Skeletal muscle tissue (tissue), 5 donors: ENCODE data around the gene CMYA5. TPM values are rescaled to one million over a fixed set of nuclear protein-coding genes. Genes with fewer than 3 reads are reported as not detected.

ENCODE experiments used
- H3K27ac ChIP-seq: one replicate; pipeline ENCODE4 v1.7.0; 2013; ENCODE audit warnings: mild to moderate bottlenecking, low read depth, low read length, inconsistent platforms
- H3K27me3 ChIP-seq, 3 donors: one replicate each; pipeline ENCODE4 v1.7.0; 2013; ENCODE audit warnings: low read length in 3 of 3; ENCODE audit not compliant: control insufficient read depth in 3 of 3, insufficient read depth in 3 of 3
- H3K36me3 ChIP-seq, 3 donors: one replicate each; pipeline ENCODE4 v1.7.0; 2013; ENCODE audit warnings: low read length in 3 of 3; ENCODE audit not compliant: control insufficient read depth in 3 of 3, insufficient read depth in 3 of 3
- H3K4me1 ChIP-seq, 3 donors: one replicate each; pipeline ENCODE4 v1.7.0; 2013; ENCODE audit warnings: low read length in 3 of 3, mild to moderate bottlenecking in 3 of 3; ENCODE audit not compliant: control insufficient read depth in 3 of 3, insufficient read depth in 3 of 3
- H3K4me3 ChIP-seq, 3 donors: one replicate each; pipeline ENCODE4 v1.7.0; 2013; ENCODE audit warnings: low read length in 3 of 3
- H3K9ac ChIP-seq, 3 donors: one replicate each; pipeline ENCODE4 v1.7.0; 2013; ENCODE audit warnings: low read length in 3 of 3, mild to moderate bottlenecking in 3 of 3, moderate library complexity in 2 of 3, low read depth in 1 of 3
- H3K9me3 ChIP-seq, 3 donors: one replicate each; pipeline ENCODE4 v1.7.0; 2013; ENCODE audit warnings: low read length in 3 of 3; ENCODE audit not compliant: control insufficient read depth in 3 of 3
- small RNA-seq: library from RNA; depleted of rRNA; stranded (forward); fragments of <200 nt; gene quantifications from one replicate; pipeline ENCODE3, GENCODE V24; 2014
- total RNA-seq: library from RNA; depleted of rRNA; stranded (reverse); fragments of >200 nt; gene quantifications from one replicate; pipeline ENCODE4 v1.2.3, GENCODE V29; 2014
- donor health status: Osteomylitis.

The CMYA5 gene
- total RNA-seq, 1 donor from 2014 or later = 93.9 TPM

DNA sequence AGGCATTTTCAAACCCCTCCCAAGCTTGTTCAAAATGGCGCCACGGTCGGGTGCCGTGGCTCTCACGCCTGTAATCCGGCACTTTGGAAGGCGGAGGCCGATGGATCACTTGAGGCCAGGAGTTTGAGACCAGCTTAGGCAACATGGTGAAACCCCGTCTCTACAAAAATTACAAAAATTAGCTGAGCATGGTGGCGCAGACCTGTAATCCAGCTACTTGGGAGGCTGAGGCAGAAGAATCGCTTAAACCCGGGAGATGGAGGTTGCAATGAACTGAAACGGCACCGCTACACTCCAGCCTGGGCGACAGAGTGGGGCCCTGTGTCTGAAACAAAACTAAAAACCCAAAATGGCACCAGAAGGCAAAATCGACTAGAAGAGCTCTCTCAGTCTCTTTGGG is 159.4 kb downstream of the CMYA5 start:
- Histone ChIP-seq H3K27me3 (no peaks in the 10 kb centered on the region), H3K4me3 (no peak overlapping the region), H3K36me3 (no peaks in the 10 kb centered on the region), H3K27ac (no peak overlapping the region), H3K9ac (no peak overlapping the region), H3K9me3 (no peaks in the 10 kb centered on the region), H3K4me1 (peaks cover 0 to 4% (median 3%) of the 10 kb centered on the region in 3 donors)

Small RNAs within 50 kb of the gene (small RNA-seq; reads per million reads assigned to genes)
- not detected for gene AC008496.1

Other genes with a start within 250 kb of the CMYA5 start
- 33.9 TPM for gene HOMER1, start 175.7 kb upstream of the CMYA5 start, total RNA-seq
- 62.6 TPM for gene TENT2, start 77.4 kb upstream of the CMYA5 start, total RNA-seq